CD14-positive monocyte (primary cell): Measurements from ENCODE around the gene TAF4. TPM values are rescaled to one million over a fixed set of nuclear protein-coding genes. Genes with fewer than 3 reads are reported as not detected.

Experiments used
- DNase-seq, 3 donors: peaks; one replicate each; pipeline ENCODE4 v3.0.0-alpha.2; 2011 to 2022
- H2AFZ ChIP-seq: 2 replicates; pipeline ENCODE4 v1.6.0; 2012; ENCODE audit warnings: mild to moderate bottlenecking, low read depth, low read length, inconsistent platforms; ENCODE audit not compliant: insufficient read depth, poor library complexity, severe bottlenecking
- H3K27ac ChIP-seq, 2 donors: 1 replicate in 1 of 2; 2 replicates in 1 of 2; pipeline ENCODE4 v1.5.1; 2012 to 2013; ENCODE audit warnings: low read length in 2 of 2, control low read depth in 1 of 2, inconsistent platforms in 1 of 2, low read depth in 1 of 2, mild to moderate bottlenecking in 1 of 2
- H3K27me3 ChIP-seq, 2 donors: one replicate each; pipeline versions ENCODE4 v1.6.0 to v1.6.1; 2011 to 2013; ENCODE audit warnings: low read length in 2 of 2; ENCODE audit not compliant: control insufficient read depth in 2 of 2, insufficient read depth in 2 of 2
- H3K36me3 ChIP-seq, 2 donors: replicated peaks in 1 of 2; 1 replicate in 1 of 2; 2 replicates in 1 of 2; pipeline versions ENCODE4 v1.5.1 to v1.6.1; 2012 to 2013; ENCODE audit warnings: low read length in 2 of 2, control low read depth in 1 of 2, inconsistent platforms in 1 of 2, mild to moderate bottlenecking in 1 of 2; ENCODE audit not compliant: insufficient read depth in 2 of 2, control insufficient read depth in 1 of 2
- H3K4me1 ChIP-seq, 2 donors: 1 replicate in 1 of 2; 2 replicates in 1 of 2; pipeline versions ENCODE4 v1.5.1 to v1.6.1; 2012 to 2013; ENCODE audit warnings: low read length in 2 of 2, control low read depth in 1 of 2, inconsistent platforms in 1 of 2, mild to moderate bottlenecking in 1 of 2, moderate library complexity in 1 of 2; ENCODE audit not compliant: insufficient read depth in 2 of 2, control insufficient read depth in 1 of 2
- H3K4me2 ChIP-seq: replicated peaks from 2 replicates; pipeline ENCODE3; 2012; ENCODE audit warnings: low read length, moderate library complexity, mild to moderate bottlenecking; ENCODE audit not compliant: poor library complexity, severe bottlenecking; ENCODE audit errors: extremely low read depth
- H3K4me3 ChIP-seq, 3 experiments: fragments of 200-600 bp in 1 of 3; sonication (generic) in 1 of 3; replicated peaks in 1 of 3; 1 replicate in 2 of 3; 2 replicates in 1 of 3; pipeline ENCODE4 v1.5.1; 2011 to 2013; ENCODE audit warnings: low read length in 3 of 3, mild to moderate bottlenecking in 3 of 3, control low read depth in 2 of 3, low read depth in 2 of 3, inconsistent platforms in 1 of 3, moderate library complexity in 1 of 3
- H3K79me2 ChIP-seq: 2 replicates; pipeline ENCODE4 v1.6.0; 2012; ENCODE audit warnings: mild to moderate bottlenecking, control low read depth, inconsistent platforms, low read length, moderate library complexity; ENCODE audit not compliant: insufficient read depth
- H3K9ac ChIP-seq: 2 replicates; pipeline ENCODE4 v1.6.0; 2017; ENCODE audit warnings: low read length, mild to moderate bottlenecking; ENCODE audit not compliant: insufficient read depth, poor library complexity, severe bottlenecking
- H3K9me3 ChIP-seq, 2 donors: replicated peaks in 1 of 2; 1 replicate in 1 of 2; 2 replicates in 1 of 2; pipeline versions ENCODE4 v1.5.1 to v1.6.1; 2012 to 2013; ENCODE audit warnings: low read length in 2 of 2, control low read depth in 1 of 2; ENCODE audit not compliant: control insufficient read depth in 1 of 2, insufficient read depth in 1 of 2
- H4K20me1 ChIP-seq: 2 replicates; pipeline ENCODE4 v1.6.0; 2012; ENCODE audit warnings: mild to moderate bottlenecking, low read length, control low read depth, moderate library complexity; ENCODE audit not compliant: insufficient read depth
- H3K27ac Mint-ChIP-seq, 7 donors: one replicate each; pipeline ENCODE4 v1.8.0; 2020; ENCODE audit warnings: mild to moderate bottlenecking in 7 of 7, mixed read lengths in 7 of 7, moderate library complexity in 6 of 7, inconsistent platforms in 2 of 7
- H3K27me3 Mint-ChIP-seq, 3 donors: one replicate each; pipeline ENCODE4 v1.8.0; 2021 to 2022; ENCODE audit warnings: low read depth in 3 of 3, mild to moderate bottlenecking in 3 of 3, mixed read lengths in 3 of 3, moderate library complexity in 3 of 3, inconsistent platforms in 1 of 3
- H3K36me3 Mint-ChIP-seq, 2 donors: one replicate each; pipeline ENCODE4 v1.8.0; 2020; ENCODE audit warnings: mixed read lengths in 2 of 2, inconsistent platforms in 1 of 2, mild to moderate bottlenecking in 1 of 2
- H3K4me1 Mint-ChIP-seq: one replicate; pipeline ENCODE4 v1.8.0; 2020; ENCODE audit warnings: mild to moderate bottlenecking, mixed read lengths
- H3K4me3 Mint-ChIP-seq, 2 donors: one replicate each; pipeline ENCODE4 v1.8.0; 2020; ENCODE audit warnings: mild to moderate bottlenecking in 2 of 2, mixed read lengths in 2 of 2, moderate library complexity in 1 of 2
- H3K9me3 Mint-ChIP-seq, 7 donors: one replicate each; pipeline ENCODE4 v1.8.0; 2020 to 2022; ENCODE audit warnings: mixed read lengths in 7 of 7, mild to moderate bottlenecking in 6 of 7, moderate library complexity in 6 of 7, inconsistent platforms in 2 of 7
- WGBS: methylation state at CpG from one replicate; pipeline ENCODE4 v1.1.5; 2013; ENCODE audit warnings: missing lambda C conversion rate; ENCODE audit not compliant: insufficient coverage; 5-methylcytosine and 5-hydroxymethylcytosine counted together
- intact Hi-C, 2 donors: fragments of 100-400 bp; cut with micrococcal nuclease; formaldehyde crosslinking; loops; one replicate each; pipeline versions ENCODE4 v1.15.0 to v1.15.1; 2023
- polyA plus RNA-seq, 3 donors: library from polyadenylated mRNA; depleted of rRNA in 1 of 3; unstranded in 2 of 3; stranded (reverse) in 1 of 3; fragments of 300-500 nt in 2 of 3; fragments of >200 nt in 1 of 3; fragmentation: Illumina TruSeq in 2 of 3; gene quantifications; 1 replicate in 2 of 3; 2 replicates in 1 of 3; pipeline ENCODE4 v1.2.3, GENCODE V29; 2012 to 2021
- TF ChIP-seq, protein P1 (sequence below): fragments of 200-600 bp; IDR thresholded peaks from one replicate; pipeline ENCODE4 v1.8.0; 2022; ENCODE audit warnings: antibody characterized with exemption, mild to moderate bottlenecking

The TAF4 gene
- polyA plus RNA-seq, 3 donors: 0.48 to 14.9 (median 0.99) TPM

DNA sequence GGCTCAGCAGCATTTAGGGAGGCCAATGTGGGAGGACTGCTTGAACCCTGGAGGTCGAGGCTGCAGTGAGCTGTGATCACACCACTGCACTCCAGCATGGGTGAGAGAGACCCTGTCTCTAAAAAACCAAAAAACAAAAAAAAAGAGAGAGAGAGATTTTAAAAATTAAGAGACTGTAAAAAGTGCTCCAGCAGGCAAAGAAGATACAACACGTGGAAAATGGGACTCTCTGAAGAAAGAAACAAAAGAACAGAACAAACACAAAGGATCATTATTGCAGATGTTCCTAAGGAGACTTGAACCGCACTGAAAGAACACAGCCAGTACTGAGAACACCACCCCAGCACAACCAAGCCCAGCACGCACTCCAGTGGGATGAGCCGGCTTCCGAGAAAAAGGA, 74.2 kb downstream of the TAF4 start:
- peaks cover 0 to 2% (median 0%) of the 10 kb centered on the region in 3 donors for H3K27me3 Mint-ChIP-seq
- Histone ChIP-seq H3K36me3 (peaks cover 79 to 95% of the 10 kb centered on the region in 2 donors), H3K79me2 (no peaks in the 10 kb centered on the region), H3K9me3 (peaks cover 20 to 34% of the 10 kb centered on the region in 2 donors), H3K4me3 (no peak overlapping the region), H2AFZ (no peak overlapping the region), H3K4me2 (no peak overlapping the region), H3K9ac (no peak overlapping the region), H3K4me1 (no peaks in the 10 kb centered on the region), H4K20me1 (no peaks in the 10 kb centered on the region), H3K27me3 (no peaks in the 10 kb centered on the region), H3K27ac (no peak overlapping the region)
- H3K4me1 Mint-ChIP-seq: no peaks in the 10 kb centered on the region
- H3K9me3 Mint-ChIP-seq: peaks cover 29 to 45% (median 36%) of the 10 kb centered on the region in 7 donors
- intact Hi-C loops: no loop called here
- DNase-seq: no peak
- 100% methylated on average over 1 of the region's 6 CpGs for WGBS
- TF ChIP-seq, protein P1, sequence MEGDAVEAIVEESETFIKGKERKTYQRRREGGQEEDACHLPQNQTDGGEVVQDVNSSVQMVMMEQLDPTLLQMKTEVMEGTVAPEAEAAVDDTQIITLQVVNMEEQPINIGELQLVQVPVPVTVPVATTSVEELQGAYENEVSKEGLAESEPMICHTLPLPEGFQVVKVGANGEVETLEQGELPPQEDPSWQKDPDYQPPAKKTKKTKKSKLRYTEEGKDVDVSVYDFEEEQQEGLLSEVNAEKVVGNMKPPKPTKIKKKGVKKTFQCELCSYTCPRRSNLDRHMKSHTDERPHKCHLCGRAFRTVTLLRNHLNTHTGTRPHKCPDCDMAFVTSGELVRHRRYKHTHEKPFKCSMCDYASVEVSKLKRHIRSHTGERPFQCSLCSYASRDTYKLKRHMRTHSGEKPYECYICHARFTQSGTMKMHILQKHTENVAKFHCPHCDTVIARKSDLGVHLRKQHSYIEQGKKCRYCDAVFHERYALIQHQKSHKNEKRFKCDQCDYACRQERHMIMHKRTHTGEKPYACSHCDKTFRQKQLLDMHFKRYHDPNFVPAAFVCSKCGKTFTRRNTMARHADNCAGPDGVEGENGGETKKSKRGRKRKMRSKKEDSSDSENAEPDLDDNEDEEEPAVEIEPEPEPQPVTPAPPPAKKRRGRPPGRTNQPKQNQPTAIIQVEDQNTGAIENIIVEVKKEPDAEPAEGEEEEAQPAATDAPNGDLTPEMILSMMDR: no peak
- H3K4me3 Mint-ChIP-seq: no peak overlapping the region
- peaks cover 92 to 93% of the 10 kb centered on the region in 2 donors for H3K36me3 Mint-ChIP-seq
- H3K27ac Mint-ChIP-seq: no peak overlapping the region

DNA sequence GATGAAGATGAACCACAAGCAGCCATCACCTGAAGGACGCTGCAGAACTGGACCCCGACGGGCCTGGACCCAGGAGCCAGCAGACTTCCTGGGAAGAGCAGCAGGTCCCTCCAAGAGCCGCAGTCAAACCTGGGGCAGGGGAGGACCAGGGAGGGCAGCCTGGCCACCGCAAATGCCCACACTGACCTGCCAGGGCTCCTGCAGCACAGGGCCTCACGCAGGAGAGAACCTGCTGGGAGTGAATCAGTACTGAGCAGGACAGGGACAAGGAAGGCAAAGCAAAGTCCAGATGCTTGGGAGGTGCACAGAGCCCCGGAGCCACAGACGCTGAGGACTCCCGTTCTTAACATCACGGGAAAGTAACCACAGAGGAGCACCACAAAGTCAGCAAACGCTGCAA, 75.2 kb downstream of the TAF4 start:
- Histone ChIP-seq H3K27me3 (no peaks in the 10 kb centered on the region), H3K4me3 (no peak overlapping the region), H3K27ac (no peak overlapping the region), H3K4me2 (no peak overlapping the region), H4K20me1 (no peaks in the 10 kb centered on the region), H3K9me3 (peaks cover 20 to 34% of the 10 kb centered on the region in 2 donors), H3K4me1 (no peaks in the 10 kb centered on the region), H3K36me3 (peaks cover 76 to 92% of the 10 kb centered on the region in 2 donors), H2AFZ (no peak overlapping the region), H3K79me2 (no peaks in the 10 kb centered on the region), H3K9ac (no peak overlapping the region)
- no peak for DNase-seq
- TF ChIP-seq, protein P1: no peak
- intact Hi-C loops: no loop called here
- WGBS: 98% methylated on average over 11 of the region's 11 CpGs
- Mint-ChIP-seq H3K27ac (no peak overlapping the region), H3K4me1 (no peaks in the 10 kb centered on the region), H3K27me3 (peaks cover 0 to 2% (median 0%) of the 10 kb centered on the region in 3 donors), H3K4me3 (no peak overlapping the region), H3K9me3 (peaks cover 29 to 42% (median 36%) of the 10 kb centered on the region in 7 donors), H3K36me3 (peaks cover 86 to 91% of the 10 kb centered on the region in 2 donors)
